Body of pancreas (tissue), 4 donors: Measurements from ENCODE around the gene DDX42. TPM values are rescaled to one million over a fixed set of nuclear protein-coding genes. Genes with fewer than 3 reads are reported as not detected.

Experiments
- ATAC-seq: fragments of 150-250 bp; one replicate; pipeline ENCODE4 v1.9.1; 2016
- DNase-seq, 4 donors: peaks; one replicate each; pipeline ENCODE4 v3.0.0-alpha.2; 2019
- H3K27ac ChIP-seq, 4 donors: fragments of 200-600 bp; sonication (generic); 1 replicate in 3 of 4; 2 replicates in 1 of 4; pipeline versions ENCODE4 v1.5.1 to v1.6.1; 2016 to 2019; ENCODE audit warnings: mild to moderate bottlenecking in 1 of 4, mixed read lengths in 1 of 4, moderate library complexity in 1 of 4
- H3K27me3 ChIP-seq, 2 donors: fragments of 200-600 bp; sonication (generic); one replicate each; pipeline ENCODE4 v1.6.0; 2016; ENCODE audit warnings: mild to moderate bottlenecking in 1 of 2
- H3K36me3 ChIP-seq, 2 donors: fragments of 200-600 bp; sonication (generic); replicated peaks in 1 of 2; 2 replicates each; pipeline ENCODE4 v1.5.1; 2016; ENCODE audit warnings: low read depth in 2 of 2; ENCODE audit not compliant: insufficient read depth in 1 of 2
- H3K4me1 ChIP-seq: fragments of 200-600 bp; sonication (generic); one replicate; pipeline ENCODE4 v1.6.0; 2016
- H3K4me3 ChIP-seq, 2 donors: fragments of 200-600 bp; sonication (generic); 1 replicate in 1 of 2; 2 replicates in 1 of 2; pipeline ENCODE4 v1.5.1; 2016 to 2019
- H3K9me3 ChIP-seq, 3 donors: fragments of 200-600 bp; sonication (generic); 1 replicate in 2 of 3; 2 replicates in 1 of 3; pipeline ENCODE4 v1.5.1; 2016
- POLR2A ChIP-seq, 3 donors: fragments of 450-650 bp; IDR thresholded peaks; one replicate each; pipeline ENCODE4 v1.6.1; 2016; ENCODE audit warnings: antibody characterized with exemption in 3 of 3, mild to moderate bottlenecking in 2 of 3
- WGBS, 2 donors: methylation state at CpG; one replicate each; pipeline ENCODE4 v1.1.5; 2017; 5-methylcytosine and 5-hydroxymethylcytosine counted together
- intact Hi-C: fragments of 100-400 bp; cut with DNase I; formaldehyde crosslinking; loops from one replicate; pipeline ENCODE4 v1.15.1; 2023
- total RNA-seq, 2 donors: library from RNA; depleted of rRNA; stranded (reverse); fragments of >200 nt; gene quantifications; one replicate each; pipeline ENCODE4 v1.1.0, GENCODE V29; 2016
- TF ChIP-seq, protein P1 (sequence below), 7 experiments: fragments of 450-650 bp in 4 of 7; fragments of 200-600 bp in 3 of 7; sonication (generic) in 3 of 7; IDR thresholded peaks; one replicate each; pipeline ENCODE4 v1.5.1; 2016 to 2019; ENCODE audit warnings: antibody characterized with exemption in 7 of 7

Gene DDX42
- total RNA-seq, 2 donors from 2014 or later: 114 to 116 TPM

DNA sequence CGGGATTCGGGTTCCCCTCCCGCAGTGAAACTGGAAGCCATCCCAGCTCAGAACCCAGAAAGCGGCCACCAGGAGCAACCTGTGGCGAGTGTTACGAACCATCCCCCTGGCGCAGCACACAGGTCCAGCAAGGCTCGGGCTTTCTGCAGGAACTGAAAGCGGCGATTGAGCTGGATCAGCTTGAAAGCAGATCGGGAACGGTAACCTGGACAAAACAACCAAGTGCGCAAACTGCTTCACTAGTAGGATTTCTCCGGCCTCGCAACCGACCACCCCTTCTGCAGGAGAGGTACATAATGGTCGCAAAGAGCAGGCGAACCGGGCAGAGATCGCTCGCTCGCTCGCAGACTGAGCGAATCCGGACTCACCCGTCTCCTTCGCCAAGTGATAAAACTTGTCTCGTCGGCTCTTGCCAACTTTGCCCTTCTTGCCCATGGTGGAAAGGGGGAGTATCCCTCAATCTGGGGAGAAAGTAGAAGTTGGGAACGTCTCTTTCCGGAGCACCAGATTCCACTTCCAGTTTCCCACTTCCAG is 52.6 kb downstream of the DDX42 start:
- peak overlapping the region; percentile 43 to 89 for H3K4me3 ChIP-seq
- H3K4me1 ChIP-seq: peaks cover 33% of the 10 kb centered on the region
- 0 to 1% methylated on average over 20 to 31 of the region's 31 CpGs for WGBS, 2 donors
- intact Hi-C loops: no loop called here
- peak overlapping the region; percentile 80 to 95 (median 90) for H3K27ac ChIP-seq
- H3K27me3 ChIP-seq: no peaks in the 10 kb centered on the region
- peaks cover 9 to 27% of the 10 kb centered on the region in 2 donors for H3K36me3 ChIP-seq
- no peaks in the 10 kb centered on the region for H3K9me3 ChIP-seq
- TF ChIP-seq POLR2A (IDR thresholded peaks at IDR 0.05): no peak
- TF ChIP-seq, protein P1, sequence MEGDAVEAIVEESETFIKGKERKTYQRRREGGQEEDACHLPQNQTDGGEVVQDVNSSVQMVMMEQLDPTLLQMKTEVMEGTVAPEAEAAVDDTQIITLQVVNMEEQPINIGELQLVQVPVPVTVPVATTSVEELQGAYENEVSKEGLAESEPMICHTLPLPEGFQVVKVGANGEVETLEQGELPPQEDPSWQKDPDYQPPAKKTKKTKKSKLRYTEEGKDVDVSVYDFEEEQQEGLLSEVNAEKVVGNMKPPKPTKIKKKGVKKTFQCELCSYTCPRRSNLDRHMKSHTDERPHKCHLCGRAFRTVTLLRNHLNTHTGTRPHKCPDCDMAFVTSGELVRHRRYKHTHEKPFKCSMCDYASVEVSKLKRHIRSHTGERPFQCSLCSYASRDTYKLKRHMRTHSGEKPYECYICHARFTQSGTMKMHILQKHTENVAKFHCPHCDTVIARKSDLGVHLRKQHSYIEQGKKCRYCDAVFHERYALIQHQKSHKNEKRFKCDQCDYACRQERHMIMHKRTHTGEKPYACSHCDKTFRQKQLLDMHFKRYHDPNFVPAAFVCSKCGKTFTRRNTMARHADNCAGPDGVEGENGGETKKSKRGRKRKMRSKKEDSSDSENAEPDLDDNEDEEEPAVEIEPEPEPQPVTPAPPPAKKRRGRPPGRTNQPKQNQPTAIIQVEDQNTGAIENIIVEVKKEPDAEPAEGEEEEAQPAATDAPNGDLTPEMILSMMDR (IDR thresholded peaks at IDR 0.05): no peak
- ATAC-seq (peak; percentile 3), DNase-seq (no peak)

- peaks cover 33% of the 10 kb centered on the region for H3K4me1 ChIP-seq
- 0 to 1% methylated on average over 41 to 58 of the region's 58 CpGs for WGBS, 2 donors
- H3K27ac ChIP-seq: peak within 1 kb of the TSS; percentile 80 to 95 (median 90)
- H3K36me3 ChIP-seq: peaks cover 4 to 32% of the 10 kb centered on the region in 2 donors
- no peaks in the 10 kb centered on the region for H3K9me3 ChIP-seq
- intact Hi-C loops: no loop called here
- DNase-seq (peak; percentile 94 to 97 (median 96)), ATAC-seq (peak; percentile 94)
- no peaks in the 10 kb centered on the region for H3K27me3 ChIP-seq
- peak; percentile 53 to 87 (median 82) for TF ChIP-seq POLR2A (IDR thresholded peaks at IDR 0.05)
- TF ChIP-seq, protein P1 (IDR thresholded peaks at IDR 0.05): peak in 6 of 7 experiments; percentile 22 to 65 (median 46)
- H3K4me3 ChIP-seq: peak within 1 kb of the TSS; percentile 43 to 89
Measured at GRCh38 chr17:63827002-63827800, 53.2 kb downstream of the DDX42 start, which contains the start of the genes FTSJ3 and PSMC5. Gene FTSJ3, minus strand, starts transcription at chr17:63827663. Its CDS starts 761 bp downstream, at chr17:63826902. Gene PSMC5, plus strand, starts transcription at chr17:63827431. Its CDS starts 60 bp downstream, at chr17:63827491.

DNA sequence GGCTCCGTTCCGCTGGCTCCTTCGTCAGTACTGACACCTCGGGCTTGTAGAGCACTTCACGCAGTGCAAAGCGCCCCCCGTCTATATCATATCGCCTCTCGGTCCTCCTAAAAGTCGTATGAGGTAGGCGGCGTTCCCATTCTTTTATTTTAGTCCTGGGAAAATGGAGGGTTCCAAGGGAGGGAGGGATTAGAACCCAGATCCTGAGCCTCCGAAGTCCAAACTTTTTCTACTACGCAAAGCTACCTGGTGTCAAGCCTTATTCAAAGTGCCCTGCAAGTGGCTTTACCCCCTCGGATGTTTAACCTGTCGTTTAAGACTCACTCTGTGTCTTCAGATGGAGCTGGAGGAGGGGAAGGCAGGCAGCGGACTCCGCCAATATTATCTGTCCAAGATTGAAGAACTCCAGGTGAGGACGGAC is 53.8 kb downstream of the DDX42 start:
- WGBS, 2 donors: 1% methylated on average over 19 of the region's 19 CpGs
- Histone ChIP-seq H3K27me3 (no peaks in the 10 kb centered on the region), H3K4me3 (peak overlapping the region; percentile 43 to 89), H3K27ac (peak overlapping the region; percentile 80 to 95 (median 90)), H3K36me3 (peaks cover 0 to 37% of the 10 kb centered on the region in 2 donors), H3K4me1 (peaks cover 33% of the 10 kb centered on the region), H3K9me3 (no peaks in the 10 kb centered on the region)
- DNase-seq (no peak), ATAC-seq (no peak)
- intact Hi-C loops: no loop called here
- TF ChIP-seq POLR2A (IDR thresholded peaks at IDR 0.05): no peak
- TF ChIP-seq, protein P1 (IDR thresholded peaks at IDR 0.05): no peak

DNA sequence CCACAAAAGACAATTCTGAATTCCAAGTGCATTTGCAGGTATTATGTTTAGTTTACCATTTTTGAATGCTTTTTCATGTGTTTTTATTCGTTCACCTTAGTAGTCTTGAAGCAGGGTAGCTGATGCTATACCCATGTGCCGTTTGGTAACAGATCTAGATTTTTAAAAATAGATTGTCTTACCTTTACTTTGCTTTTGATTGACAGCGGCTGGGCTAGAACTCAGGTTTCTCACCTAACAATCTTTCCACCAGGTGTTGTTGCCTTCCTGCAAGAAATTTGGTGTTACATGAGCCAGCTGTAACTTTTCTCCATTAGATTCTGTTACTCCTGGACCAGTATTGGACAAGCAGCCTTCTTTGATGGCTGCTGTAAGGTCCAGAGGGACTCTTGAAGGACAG is 55.0 kb downstream of the DDX42 start:
- H3K27ac ChIP-seq: no peak overlapping the region
- H3K4me1 ChIP-seq: peaks cover 33% of the 10 kb centered on the region
- H3K9me3 ChIP-seq: no peaks in the 10 kb centered on the region
- intact Hi-C loops: no loop called here
- DNase-seq (no peak), ATAC-seq (no peak)
- TF ChIP-seq POLR2A (IDR thresholded peaks at IDR 0.05): no peak
- TF ChIP-seq, protein P1 (IDR thresholded peaks at IDR 0.05): no peak
- H3K36me3 ChIP-seq: peaks cover 8 to 43% of the 10 kb centered on the region in 2 donors
- no peak overlapping the region for H3K4me3 ChIP-seq
- H3K27me3 ChIP-seq: no peaks in the 10 kb centered on the region
- 62 to 73% methylated on average over 3 of the region's 3 CpGs for WGBS, 2 donors
